Measurements from ENCODE around the gene IL6.

DNA sequence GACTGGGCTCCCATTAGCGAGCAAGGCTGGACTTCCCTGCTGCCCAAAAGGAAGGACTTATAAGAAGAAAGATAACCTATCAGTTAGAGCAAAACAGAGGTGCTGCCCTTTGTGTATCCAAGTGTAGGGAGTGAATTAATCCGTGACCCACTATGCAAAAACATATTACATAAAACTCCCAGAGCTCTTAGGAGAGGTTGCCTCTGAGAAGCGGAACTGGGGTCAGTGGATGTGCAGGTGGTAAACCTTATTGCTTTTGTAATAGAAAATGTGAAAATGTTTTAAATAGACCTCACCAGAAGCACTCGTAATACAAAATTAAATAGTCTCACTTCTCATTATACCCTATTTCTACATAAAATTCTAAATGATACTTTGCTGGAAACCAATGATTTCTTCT is 17.1 kb upstream of the IL6 start:
- TF ChIP-seq, protein P1, sequence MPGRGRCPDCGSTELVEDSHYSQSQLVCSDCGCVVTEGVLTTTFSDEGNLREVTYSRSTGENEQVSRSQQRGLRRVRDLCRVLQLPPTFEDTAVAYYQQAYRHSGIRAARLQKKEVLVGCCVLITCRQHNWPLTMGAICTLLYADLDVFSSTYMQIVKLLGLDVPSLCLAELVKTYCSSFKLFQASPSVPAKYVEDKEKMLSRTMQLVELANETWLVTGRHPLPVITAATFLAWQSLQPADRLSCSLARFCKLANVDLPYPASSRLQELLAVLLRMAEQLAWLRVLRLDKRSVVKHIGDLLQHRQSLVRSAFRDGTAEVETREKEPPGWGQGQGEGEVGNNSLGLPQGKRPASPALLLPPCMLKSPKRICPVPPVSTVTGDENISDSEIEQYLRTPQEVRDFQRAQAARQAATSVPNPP (CRISPR knock-in tag; IDR thresholded peaks at IDR 0.05), result no peak
- TF ChIP-seq CREM (IDR thresholded peaks at IDR 0.05), result no peak
- no peak for TF ChIP-seq CREM (CRISPR knock-in tag; IDR thresholded peaks at IDR 0.05)
- no peak for TF ChIP-seq ADNP (CRISPR knock-in tag; IDR thresholded peaks at IDR 0.05)
- TF ChIP-seq JARID2 (CRISPR knock-in tag; IDR thresholded peaks at IDR 0.05; ENCODE audit: insufficient replicate concordance), result no peak
- TF ChIP-seq, protein P2, sequence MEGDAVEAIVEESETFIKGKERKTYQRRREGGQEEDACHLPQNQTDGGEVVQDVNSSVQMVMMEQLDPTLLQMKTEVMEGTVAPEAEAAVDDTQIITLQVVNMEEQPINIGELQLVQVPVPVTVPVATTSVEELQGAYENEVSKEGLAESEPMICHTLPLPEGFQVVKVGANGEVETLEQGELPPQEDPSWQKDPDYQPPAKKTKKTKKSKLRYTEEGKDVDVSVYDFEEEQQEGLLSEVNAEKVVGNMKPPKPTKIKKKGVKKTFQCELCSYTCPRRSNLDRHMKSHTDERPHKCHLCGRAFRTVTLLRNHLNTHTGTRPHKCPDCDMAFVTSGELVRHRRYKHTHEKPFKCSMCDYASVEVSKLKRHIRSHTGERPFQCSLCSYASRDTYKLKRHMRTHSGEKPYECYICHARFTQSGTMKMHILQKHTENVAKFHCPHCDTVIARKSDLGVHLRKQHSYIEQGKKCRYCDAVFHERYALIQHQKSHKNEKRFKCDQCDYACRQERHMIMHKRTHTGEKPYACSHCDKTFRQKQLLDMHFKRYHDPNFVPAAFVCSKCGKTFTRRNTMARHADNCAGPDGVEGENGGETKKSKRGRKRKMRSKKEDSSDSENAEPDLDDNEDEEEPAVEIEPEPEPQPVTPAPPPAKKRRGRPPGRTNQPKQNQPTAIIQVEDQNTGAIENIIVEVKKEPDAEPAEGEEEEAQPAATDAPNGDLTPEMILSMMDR (CRISPR knock-in tag; IDR thresholded peaks at IDR 0.05), result no peak
- no peak for TF ChIP-seq DPF2 (CRISPR knock-in tag; IDR thresholded peaks at IDR 0.05; ENCODE audit: borderline replicate concordance, low read depth)
- TF ChIP-seq, protein P3, sequence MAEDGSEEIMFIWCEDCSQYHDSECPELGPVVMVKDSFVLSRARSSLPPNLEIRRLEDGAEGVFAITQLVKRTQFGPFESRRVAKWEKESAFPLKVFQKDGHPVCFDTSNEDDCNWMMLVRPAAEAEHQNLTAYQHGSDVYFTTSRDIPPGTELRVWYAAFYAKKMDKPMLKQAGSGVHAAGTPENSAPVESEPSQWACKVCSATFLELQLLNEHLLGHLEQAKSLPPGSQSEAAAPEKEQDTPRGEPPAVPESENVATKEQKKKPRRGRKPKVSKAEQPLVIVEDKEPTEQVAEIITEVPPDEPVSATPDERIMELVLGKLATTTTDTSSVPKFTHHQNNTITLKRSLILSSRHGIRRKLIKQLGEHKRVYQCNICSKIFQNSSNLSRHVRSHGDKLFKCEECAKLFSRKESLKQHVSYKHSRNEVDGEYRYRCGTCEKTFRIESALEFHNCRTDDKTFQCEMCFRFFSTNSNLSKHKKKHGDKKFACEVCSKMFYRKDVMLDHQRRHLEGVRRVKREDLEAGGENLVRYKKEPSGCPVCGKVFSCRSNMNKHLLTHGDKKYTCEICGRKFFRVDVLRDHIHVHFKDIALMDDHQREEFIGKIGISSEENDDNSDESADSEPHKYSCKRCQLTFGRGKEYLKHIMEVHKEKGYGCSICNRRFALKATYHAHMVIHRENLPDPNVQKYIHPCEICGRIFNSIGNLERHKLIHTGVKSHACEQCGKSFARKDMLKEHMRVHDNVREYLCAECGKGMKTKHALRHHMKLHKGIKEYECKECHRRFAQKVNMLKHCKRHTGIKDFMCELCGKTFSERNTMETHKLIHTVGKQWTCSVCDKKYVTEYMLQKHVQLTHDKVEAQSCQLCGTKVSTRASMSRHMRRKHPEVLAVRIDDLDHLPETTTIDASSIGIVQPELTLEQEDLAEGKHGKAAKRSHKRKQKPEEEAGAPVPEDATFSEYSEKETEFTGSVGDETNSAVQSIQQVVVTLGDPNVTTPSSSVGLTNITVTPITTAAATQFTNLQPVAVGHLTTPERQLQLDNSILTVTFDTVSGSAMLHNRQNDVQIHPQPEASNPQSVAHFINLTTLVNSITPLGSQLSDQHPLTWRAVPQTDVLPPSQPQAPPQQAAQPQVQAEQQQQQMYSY (CRISPR knock-in tag; IDR thresholded peaks at IDR 0.05), result no peak
- TF ChIP-seq ZNF253 (CRISPR knock-in tag; IDR thresholded peaks at IDR 0.05; ENCODE audit: borderline replicate concordance), result no peak
- no peak for TF ChIP-seq POLR2G (IDR thresholded peaks at IDR 0.05; ENCODE audit: low read depth, low read length)
- TF ChIP-seq, protein P4, sequence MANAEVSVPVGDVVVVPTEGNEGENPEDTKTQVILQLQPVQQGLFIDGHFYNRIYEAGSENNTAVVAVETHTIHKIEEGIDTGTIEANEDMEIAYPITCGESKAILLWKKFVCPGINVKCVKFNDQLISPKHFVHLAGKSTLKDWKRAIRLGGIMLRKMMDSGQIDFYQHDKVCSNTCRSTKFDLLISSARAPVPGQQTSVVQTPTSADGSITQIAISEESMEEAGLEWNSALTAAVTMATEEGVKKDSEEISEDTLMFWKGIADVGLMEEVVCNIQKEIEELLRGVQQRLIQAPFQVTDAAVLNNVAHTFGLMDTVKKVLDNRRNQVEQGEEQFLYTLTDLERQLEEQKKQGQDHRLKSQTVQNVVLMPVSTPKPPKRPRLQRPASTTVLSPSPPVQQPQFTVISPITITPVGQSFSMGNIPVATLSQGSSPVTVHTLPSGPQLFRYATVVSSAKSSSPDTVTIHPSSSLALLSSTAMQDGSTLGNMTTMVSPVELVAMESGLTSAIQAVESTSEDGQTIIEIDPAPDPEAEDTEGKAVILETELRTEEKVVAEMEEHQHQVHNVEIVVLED (CRISPR knock-in tag; IDR thresholded peaks at IDR 0.05; ENCODE audit: borderline replicate concordance), result no peak
- no peak for TF ChIP-seq SRSF1 (optimal IDR thresholded peaks at IDR 0.05; ENCODE audit: low read depth, low read length)
- TF ChIP-seq YY1 (IDR thresholded peaks at IDR 0.05; ENCODE audit: insufficient read depth, insufficient replicate concordance, low read depth, low read length), result no peak
- TF ChIP-seq TBX3 (IDR thresholded peaks at IDR 0.05; ENCODE audit: borderline replicate concordance), result no peak
- no peak for TF ChIP-seq NONO (IDR thresholded peaks at IDR 0.05)
- no peak for TF ChIP-seq NONO (CRISPR knock-in tag; conservative IDR thresholded peaks at IDR 0.05)

Data from HepG2 (cell line).